GM21786 (cell line): ENCODE results near the gene TMIGD3.

Experiments used
- ATAC-seq: cut with Tn5 transposase; IDR thresholded peaks from one replicate; pipeline ENCODE4 v1.9.1; 2021; ENCODE audit not compliant: unreplicated experiment

Gene TMIGD3

DNA sequence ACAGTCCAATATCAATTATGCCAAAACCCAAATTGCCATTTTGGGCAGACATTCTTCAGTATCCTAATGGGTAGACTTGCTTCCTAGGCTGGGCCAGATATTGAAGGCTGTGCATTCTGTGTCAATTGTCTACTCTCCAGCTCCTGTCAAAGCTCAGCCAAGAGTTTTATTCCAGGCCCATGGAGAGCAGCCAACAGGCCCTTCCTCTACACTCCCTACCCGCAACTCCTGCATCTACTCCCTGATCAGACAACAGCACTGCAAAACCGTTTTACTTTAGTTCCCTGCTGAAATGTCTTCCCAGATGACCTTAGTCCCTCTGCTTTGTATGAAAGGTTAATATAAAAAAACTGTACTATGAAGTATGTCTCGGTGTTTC lies 6.6 kb upstream of the TMIGD3 start:
- ATAC-seq, result no peak

DNA sequence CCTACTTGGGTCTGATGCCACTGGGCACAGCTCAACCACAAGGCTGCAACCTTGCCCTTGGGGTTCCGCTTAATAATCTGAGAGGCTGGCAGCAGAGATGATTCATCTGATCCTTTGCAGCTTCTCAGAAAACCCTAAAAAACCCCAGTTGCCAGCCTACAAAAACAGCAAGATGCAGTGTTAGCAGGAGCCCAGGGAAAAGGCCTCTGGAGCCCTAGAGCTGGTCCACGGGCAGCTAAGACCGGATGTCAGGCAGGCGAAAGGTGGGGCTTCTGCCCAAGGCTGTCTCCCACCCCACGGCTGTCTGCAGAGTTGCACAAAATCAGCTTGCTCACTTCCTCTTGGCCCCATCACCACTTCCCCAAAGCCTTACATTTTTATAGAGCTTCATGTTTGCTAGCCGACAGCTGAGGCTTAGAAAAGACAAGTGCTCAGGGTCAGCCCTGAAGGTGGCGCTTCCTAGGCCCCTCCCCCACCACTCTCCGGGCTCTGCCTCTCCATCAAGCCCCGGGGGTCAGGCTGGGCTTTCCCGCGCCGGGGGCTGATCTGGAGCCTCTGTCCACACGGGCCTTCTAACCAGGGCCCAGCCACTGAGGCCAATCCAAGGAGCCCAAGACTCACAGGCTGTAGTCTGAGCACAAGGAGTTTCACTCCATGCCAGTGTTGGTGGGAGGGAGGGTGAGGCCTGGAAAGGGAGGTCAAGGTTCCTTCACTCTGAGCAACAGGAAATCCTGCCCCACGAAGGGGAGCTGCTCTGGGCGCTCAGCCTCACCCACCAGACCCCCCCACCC lies 4.2 kb upstream of the TMIGD3 start:
- peak; percentile 46 for ATAC-seq

DNA sequence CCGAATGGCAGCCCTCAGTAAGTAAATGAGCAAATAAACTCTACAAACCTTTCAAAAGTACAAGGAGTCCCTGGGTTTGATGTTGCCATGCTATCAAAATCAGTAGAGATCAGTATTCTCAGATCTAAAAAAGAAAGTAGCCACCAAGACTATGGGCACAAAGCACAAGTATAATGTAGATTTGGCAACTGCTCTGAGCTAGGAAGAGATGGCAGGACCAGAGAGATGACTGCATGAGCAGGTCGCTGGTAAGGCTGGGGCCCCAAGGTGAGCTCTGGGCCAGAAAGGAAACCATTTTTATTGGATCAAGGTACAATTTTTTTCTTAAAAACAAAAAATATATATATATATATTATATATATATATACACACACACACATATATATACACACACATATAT lies 3.1 kb upstream of the TMIGD3 start:
- no peak for ATAC-seq

DNA sequence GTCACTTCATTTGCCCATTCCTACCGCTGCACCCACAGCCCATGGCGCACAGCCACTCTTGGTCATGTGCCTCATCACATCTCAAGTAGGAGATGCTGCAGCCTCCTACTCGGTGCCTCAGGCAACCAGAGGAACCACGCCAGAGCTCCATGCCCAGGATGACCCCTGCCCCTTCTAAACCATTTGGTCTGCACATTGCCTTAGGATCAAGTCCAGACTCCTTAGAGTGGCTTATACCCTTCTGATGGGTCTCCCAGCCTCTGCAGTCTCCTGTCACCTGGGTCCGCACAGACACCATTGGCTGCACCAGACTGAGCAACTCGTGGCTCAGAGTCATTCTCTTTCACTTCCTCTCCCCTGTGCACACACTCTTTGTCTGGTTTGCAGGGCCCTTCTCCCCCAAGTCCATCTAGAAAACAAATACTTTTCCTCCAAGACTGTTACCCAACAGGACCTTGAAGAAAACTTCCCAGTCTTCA lies 2.2 kb upstream of the TMIGD3 start:
- ATAC-seq, result peak; percentile 70

DNA sequence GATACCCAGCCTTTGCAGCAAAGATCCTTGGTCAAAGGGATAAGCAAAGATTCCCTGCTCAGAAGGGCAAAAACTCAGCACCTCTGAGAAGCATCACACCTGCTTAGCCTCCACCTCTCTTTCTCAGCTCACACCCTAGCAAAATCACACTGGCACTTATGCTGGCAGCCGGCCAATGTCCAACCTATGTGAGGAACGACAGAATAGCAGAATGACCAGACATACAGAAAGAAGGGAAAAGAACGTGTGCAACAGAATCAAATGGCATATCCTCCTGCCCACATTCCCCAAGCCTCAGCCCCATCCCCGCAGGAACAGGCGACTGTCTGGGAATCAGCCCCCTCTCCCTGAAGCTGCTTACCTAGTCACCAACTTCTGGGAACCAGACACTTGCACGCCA lies 664 bp upstream of the TMIGD3 start:
- ATAC-seq, result no peak

DNA sequence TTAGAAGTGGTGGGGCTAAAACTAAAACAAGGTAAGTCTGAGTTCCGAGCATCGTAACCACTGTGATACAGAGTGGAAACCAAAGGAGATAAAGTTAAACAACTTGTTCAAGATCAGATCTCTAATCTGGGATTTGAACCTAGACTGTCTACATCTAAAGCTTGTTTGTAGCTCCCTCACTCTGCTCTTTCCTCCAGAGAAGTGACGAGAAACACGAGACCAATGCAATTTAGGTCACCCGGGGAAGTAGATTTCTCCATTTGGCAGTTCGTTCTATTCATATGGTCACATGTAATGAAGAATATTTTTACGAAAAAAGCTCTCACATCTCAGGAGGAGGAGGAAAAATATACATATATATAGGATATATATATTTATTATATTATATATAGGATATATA lies 1.8 kb downstream of the TMIGD3 start:
- no peak for ATAC-seq

DNA sequence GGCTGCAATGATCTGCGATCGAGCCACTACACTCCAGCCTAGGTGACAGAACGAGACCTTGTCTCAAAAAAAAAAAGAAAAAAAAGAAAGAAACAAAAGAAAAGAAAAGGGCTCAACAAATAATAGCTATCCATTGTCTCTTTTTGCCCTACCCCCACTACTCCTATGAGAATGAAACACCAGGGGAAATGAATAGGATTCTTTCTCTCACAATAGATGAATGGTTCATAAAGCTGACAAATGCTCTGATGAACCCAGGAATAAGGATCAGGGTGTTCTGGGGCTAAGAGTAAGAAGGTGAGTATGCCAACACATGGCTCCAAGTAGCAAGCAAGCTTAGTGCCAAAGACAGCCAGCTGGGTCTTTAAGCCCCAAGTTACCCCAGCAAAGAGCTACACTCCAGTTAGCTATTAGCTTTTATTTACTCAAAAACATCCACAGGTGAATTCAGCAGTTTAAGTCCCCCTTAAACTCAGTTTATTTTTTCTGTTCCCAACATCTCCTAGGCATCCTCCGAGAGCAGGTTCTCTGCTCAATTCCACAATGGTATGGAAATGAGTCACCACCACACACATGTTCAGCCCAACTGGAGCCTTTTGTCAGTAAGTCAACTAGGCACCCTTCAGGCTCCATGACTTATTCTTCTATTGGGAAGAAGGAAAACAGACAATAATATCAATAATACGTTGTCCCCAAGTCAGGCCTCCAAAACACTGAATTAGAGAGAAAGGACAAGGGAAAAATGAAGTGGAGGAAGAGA lies 4.2 kb downstream of the TMIGD3 start:
- no peak for ATAC-seq

DNA sequence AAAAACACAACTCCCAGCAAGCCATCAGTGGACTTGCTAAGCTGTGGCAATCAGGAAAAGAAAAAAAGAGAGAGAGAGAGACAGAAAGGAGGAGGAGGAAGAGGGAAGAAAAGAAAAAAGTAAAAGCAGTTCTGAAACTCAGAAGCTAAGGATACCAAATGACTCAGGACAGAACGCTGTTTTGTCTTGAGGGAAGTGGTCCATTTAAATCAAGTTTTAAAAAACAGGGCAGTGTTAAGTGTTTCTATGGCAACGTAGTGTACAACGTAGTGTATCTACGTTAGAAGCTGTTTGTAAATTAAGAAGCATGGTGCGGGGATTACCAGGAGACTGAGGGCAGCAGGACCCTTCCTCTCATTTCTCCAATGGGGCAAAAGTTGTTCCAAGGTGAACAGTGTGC lies 5.8 kb downstream of the TMIGD3 start:
- no peak for ATAC-seq

DNA sequence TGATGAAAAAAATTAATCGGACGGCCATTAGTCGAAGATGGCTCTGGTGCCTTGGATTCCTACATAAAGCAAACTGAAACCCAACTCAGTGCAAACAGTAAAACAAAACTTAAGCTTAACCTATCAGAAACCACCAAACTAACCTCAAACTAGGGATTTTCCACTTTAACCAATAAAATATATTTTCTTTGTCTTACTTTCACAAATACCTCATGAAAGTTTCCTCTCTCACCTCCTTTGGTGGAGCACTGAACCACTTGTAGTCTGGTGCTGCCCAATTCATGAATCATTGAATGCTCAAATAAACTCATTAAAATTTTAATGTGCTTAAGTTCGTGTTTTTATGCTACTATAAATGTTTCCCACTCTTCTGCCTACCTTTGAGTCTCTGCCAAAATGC lies 7.0 kb downstream of the TMIGD3 start:
- ATAC-seq, result no peak

DNA sequence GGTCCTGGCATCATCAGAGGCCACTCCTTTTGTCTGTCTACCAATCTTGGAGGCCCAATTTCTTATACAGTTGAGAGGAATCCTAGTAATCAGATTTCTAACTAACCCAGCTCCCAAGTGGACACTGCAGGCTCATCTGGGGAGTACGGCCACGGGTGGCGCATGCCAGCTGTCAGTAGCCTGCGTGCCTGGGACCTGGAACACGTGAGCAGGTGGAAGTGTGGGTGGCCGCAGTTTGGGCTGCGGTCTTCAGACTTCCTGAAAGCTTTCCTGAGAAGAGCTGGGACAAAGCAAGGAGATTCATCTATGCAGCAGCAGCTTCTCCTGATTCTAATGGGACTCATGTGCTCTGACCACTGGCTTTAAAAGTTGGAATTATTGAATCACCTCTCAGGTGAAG lies 12.4 kb downstream of the TMIGD3 start:
- ATAC-seq, result no peak

DNA sequence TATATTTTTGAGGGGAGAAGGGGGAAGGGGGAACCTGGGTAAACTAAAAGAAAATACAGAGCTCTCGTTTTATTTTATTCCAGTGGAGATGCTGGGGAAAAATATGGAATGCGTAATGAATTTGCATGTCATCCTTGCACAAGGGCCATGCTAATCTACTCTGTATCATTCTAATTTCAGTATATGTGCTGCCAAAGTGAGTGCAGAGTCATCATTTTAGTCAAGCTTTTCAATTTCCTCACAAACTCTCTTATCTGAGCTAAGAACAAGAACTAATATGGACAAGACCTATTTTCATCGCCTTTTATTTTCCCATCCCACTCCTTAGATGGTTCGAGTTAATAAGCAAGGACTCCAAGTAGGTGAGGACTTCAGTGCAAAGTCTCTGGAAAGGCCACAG lies 13.2 kb downstream of the TMIGD3 start:
- ATAC-seq, result no peak

DNA sequence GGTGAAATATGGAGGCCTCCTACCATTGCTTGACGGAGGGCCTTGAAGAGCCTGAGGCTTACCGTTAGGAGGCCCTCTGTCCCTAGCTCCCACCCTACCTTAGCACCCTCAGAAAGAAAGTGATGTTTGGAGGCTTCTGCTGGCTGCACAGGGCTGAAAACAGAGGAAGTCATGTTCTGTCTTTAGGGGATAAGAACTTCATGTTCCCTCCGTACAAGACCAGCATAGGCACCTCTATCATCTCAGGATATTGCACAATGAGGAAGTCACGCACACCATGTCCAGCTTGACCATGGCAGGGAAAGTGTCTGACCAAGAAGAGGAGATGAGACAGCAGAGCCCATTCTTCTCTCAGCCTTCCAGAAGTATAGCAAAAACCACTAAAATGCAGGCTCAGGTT lies 13.8 kb downstream of the TMIGD3 start:
- ATAC-seq, result no peak

DNA sequence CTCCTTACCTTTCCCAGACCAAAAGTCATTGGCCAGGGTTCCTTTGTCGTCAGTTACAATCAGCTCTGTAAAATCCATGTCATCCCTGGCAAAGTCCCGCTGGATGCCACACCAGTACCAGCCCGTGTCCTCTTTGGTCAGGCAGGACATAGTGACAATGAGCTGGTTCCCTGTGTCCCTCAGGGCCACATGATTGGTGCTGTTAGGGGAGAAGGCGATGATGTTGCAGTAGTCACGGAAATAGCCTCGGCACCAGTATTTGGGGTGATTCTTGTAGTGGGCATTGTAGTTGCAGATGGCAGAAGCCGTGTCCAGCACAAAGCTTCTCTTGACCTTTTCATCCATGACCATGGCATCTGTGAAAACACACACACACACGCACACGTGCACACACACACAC lies 14.8 kb downstream of the TMIGD3 start:
- ATAC-seq, result no peak

DNA sequence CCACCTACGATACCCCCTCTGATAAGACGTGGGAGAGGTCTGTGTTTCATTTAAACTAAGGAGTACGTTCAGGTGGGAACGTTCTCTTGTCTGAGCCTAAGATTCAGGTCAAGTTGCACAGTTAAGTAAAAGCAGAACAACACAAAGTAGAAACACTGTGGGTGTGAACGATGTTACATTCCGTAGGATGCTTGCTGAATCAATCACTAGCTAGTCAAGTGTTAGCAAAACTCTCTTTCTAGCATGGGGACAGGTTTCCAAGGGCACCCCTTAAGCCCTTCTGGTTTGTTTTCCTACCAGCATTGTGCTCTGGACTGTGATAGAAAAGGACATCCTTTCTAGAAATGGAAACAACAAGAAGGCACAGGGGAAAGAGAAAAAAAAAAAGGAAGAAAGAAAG lies 16.3 kb downstream of the TMIGD3 start:
- ATAC-seq, result no peak

DNA sequence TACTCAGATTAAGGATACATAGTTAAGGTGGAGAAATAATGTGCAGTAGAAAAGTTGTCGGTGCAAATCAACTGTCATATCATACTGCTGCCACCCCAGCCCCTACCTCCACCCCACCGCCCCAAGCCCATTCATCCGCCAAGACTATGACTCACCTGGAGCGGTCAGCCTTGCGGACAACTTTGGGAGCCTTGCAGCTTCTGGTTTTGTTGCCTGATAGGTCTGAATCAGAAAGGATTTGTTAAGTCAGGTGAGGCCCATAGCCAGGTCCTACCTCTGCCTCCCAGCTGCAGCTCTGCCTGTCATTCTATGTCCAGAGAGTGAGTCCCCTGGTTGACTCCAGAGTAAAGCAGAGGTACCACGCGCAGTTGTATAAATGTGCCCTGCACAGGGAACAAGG lies 17.0 kb downstream of the TMIGD3 start:
- no peak for ATAC-seq

DNA sequence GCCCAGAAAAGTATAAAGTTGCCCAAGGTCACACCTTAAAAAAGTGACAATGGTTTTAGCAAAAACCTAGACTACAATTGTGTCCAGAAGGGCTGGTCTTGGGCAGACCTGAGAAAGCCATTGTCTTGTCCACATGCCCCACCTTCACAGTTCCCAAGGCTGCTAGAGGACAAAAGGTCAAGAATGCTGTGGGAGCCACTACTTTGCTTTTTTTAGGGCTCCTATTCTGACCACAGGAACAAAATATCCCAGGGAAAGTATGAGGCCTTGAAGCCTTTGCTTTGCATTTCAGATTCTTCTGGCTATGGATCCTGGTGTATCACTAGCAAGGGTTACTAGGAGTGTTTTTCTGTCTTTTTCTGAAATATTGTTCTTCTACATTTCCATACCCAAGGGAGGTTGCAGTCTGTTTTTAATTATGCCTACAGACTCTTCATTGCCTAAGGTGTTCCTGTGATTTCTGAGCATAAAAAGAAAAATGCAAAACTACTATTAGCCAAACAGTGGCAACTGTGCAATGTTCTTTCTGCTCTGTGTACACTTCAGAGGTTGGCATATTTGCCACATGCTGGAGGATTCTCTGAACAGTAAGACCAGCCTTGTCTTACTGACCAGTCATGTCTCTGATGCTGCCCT lies 18.9 kb downstream of the TMIGD3 start:
- no peak for ATAC-seq

DNA sequence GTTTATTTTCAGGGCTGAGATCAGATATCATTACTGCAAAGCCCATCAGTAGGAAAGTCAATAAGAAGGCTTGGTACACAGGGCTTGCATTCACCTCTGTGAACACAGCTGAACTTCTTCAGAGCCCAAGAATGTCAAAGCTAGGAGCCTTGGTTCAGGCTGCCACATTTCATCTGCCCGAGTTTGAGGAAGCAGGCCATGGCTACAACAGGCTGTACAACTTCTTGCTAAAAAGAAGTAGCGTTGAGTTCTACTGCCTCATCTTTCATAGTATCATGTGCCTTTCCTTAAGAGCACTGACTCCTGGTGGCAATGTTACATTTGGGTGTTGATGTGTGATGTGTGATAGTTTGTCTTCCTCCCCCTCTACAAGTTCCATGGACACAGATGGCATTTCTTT lies 19.6 kb downstream of the TMIGD3 start:
- ATAC-seq, result no peak

DNA sequence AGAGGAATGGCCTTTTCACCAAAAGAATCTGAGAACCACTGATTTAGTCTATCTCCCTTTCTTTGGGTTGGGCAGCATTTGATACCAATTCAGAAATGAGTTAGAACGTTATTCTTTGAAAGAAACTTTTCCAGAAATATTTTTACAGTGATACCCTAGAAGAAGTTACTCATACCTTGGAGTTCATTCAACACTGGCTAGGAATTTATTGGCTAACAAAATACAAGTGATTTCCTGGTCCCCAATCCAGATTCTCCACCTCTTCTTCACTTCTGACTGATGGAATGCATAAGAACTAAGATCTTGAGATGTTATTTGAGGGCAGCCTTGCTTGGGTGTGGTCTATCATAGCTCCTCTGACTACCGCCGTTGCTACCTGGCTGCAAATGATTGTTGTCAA lies 20.3 kb downstream of the TMIGD3 start:
- ATAC-seq, result no peak

DNA sequence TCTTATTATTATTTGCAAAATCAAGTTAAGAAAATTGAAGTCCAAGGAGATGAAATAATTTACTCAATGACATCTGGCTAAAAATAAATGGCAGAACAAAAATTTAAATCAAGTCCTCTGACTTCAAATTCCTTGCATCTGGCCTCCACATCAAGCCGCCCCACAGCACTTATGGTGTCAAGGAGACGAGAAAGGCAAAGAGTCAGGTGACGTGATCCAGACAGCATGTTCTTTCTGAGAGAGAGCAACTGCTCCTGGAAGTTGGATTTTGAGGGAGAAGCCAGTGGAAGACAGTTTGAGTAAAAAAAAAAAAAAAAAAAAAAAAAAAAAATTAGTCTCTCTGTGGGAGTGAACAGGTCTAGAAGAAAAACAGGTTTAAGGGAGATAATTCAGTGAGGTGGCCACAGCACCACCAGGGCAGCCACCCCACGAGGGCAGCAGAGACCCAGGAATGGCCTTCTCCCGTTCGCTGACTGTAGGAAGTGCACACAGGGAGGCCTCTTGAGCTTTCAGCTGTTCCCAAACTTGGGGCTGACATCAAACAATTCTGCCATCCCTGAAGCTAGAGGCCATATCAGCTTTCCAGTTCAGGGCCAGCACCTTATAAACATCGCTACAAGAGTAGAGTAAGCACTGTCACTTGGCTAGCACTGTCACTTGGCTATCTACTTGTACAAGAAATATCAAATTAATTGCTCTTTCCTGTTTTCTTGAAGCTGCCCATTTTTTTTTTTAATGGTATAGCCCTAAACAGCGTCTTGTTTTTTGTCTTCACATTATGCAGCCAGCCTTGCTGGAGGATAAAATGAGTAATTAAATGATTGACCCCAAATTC lies 21.8 kb downstream of the TMIGD3 start:
- peak; percentile 61 for ATAC-seq

DNA sequence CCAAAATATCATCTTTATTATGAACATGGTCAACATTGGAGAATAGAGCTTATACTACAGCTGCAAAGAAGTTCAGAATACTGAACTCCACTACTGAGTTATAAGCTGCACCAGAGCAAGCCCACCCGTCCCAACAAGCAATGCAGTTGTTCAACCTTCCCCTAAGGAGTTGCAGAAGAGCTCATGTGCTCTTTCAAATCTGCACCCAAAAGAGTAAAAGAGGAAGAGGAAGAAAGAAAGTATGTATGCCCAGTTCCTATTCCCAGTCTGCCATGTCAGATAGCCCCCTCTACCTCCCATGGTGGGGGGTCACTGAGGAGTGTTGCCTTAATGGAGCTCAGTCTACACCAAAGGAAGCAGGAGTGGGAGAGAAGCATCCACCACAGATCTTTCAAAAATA lies 22.8 kb downstream of the TMIGD3 start:
- ATAC-seq, result no peak

DNA sequence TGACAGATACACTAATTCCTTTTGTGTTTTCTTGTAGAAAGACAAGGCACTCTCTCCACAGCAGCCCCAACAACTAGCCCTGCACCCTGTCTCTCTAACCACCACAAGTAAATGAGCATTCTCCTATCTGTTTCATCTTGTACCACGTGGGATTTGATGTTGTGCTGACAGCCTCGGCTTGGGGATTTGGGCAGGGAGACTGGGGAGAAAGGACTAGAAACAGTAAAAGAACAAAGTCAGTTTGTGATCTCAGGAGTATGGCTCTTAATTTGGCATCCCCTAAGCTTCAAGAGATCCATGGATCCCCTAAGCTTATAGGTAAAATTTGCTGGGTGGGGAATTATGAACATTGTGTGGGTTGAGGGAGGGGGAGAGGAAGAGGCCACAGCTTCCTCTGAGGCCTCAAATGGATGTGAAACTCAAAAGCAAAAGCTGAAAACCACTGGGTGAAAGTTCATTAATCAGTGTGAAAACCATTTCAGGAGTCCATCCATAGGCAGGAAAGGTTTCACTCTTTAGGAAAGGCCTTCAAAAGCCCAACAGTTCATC lies 26.6 kb downstream of the TMIGD3 start:
- peak; percentile 71 for ATAC-seq
